ENCODE results near the gene PDZRN4. TPM values are rescaled to one million over a fixed set of nuclear protein-coding genes. Genes with fewer than 3 reads are reported as not detected.

The PDZRN4 gene
- total and polyA plus RNA-seq, 2 donors (not counting 3 experiments of a cell fraction or from before 2014, with no cell fraction given): not detected

- FAIRE-seq: no peak
- H3K4me1 ChIP-seq (ENCODE audit: control insufficient read depth, extremely low read depth, insufficient read depth, low read length): no peaks in the 10 kb centered on the region
- H3K27ac ChIP-seq (ENCODE audit: insufficient read depth, low read depth, low read length): no peak overlapping the region
- no peaks in the 10 kb centered on the region for H3K9me1 ChIP-seq (replicated peaks; ENCODE audit: control insufficient read depth, extremely low read depth, insufficient read depth, low read length)
- no peaks in the 10 kb centered on the region for H3K36me3 ChIP-seq (ENCODE audit: control insufficient read depth in 2 of 2, extremely low read depth in 1 of 2, insufficient read depth in 2 of 2, low read length in 2 of 2)
- H3K4me2 ChIP-seq (ENCODE audit: insufficient read depth, low read length): no peak overlapping the region
- POLR2A ChIA-PET: no interaction called here
- peak; percentile 70 for TF ChIP-seq FOS (IDR thresholded peaks at IDR 0.05; ENCODE audit: borderline replicate concordance, insufficient read depth, low read length)
- TF ChIP-seq, protein P1, sequence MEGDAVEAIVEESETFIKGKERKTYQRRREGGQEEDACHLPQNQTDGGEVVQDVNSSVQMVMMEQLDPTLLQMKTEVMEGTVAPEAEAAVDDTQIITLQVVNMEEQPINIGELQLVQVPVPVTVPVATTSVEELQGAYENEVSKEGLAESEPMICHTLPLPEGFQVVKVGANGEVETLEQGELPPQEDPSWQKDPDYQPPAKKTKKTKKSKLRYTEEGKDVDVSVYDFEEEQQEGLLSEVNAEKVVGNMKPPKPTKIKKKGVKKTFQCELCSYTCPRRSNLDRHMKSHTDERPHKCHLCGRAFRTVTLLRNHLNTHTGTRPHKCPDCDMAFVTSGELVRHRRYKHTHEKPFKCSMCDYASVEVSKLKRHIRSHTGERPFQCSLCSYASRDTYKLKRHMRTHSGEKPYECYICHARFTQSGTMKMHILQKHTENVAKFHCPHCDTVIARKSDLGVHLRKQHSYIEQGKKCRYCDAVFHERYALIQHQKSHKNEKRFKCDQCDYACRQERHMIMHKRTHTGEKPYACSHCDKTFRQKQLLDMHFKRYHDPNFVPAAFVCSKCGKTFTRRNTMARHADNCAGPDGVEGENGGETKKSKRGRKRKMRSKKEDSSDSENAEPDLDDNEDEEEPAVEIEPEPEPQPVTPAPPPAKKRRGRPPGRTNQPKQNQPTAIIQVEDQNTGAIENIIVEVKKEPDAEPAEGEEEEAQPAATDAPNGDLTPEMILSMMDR (IDR thresholded peaks at IDR 0.05; ENCODE audit: extremely low read depth in 1 of 2, insufficient read depth in 1 of 2, low read depth in 1 of 2, low read length in 2 of 2): no peak
- no peaks in the 10 kb centered on the region for H4K20me1 ChIP-seq (replicated peaks; ENCODE audit: control insufficient read depth, extremely low read depth, insufficient read depth, low read length)
- intact Hi-C loops (cut with micrococcal nuclease): no loop called here
- no peaks in the 10 kb centered on the region for H3K27me3 ChIP-seq (ENCODE audit: control insufficient read depth in 2 of 2, insufficient read depth in 2 of 2, low read length in 2 of 2)
- no peak overlapping the region for H2AFZ ChIP-seq (ENCODE audit: low read depth, low read length)
- DNase-seq (ENCODE audit: low read depth, low spot score): no peak
- BruUV-seq (replicated peaks): no TSS peak
- CTCF ChIA-PET: no interaction called here
- no peaks in the 10 kb centered on the region for H3K79me2 ChIP-seq (ENCODE audit: control insufficient read depth, insufficient read depth, low read length)
- H3K4me3 ChIP-seq (replicated peaks in 1 of 3; ENCODE audit: insufficient read depth in 1 of 3, low read depth in 1 of 3, low read length in 3 of 3): no peak overlapping the region
- dilution Hi-C loops (cut with MboI; ENCODE audit: extremely low pct_ligation_motif_present, low sequenced_read_pairs): no loop called here
- no peak overlapping the region for H3K9ac ChIP-seq (replicated peaks; ENCODE audit: extremely low read depth, insufficient read depth, low read length)
- no peaks in the 10 kb centered on the region for H3K9me3 ChIP-seq (replicated peaks; ENCODE audit: control insufficient read depth, insufficient read depth, low read length)
Measured at GRCh38 chr12:41532072-41532471, 344.0 kb downstream of the PDZRN4 start.

GRCh38 chr12:41536813-41537490, 348.8 kb downstream of the PDZRN4 start:
- no peaks in the 10 kb centered on the region for H4K20me1 ChIP-seq (replicated peaks; ENCODE audit: control insufficient read depth, extremely low read depth, insufficient read depth, low read length)
- H3K9me1 ChIP-seq (replicated peaks; ENCODE audit: control insufficient read depth, extremely low read depth, insufficient read depth, low read length): no peaks in the 10 kb centered on the region
- H3K9ac ChIP-seq (replicated peaks; ENCODE audit: extremely low read depth, insufficient read depth, low read length): no peak overlapping the region
- POLR2A ChIA-PET: no interaction called here
- no peak for TF ChIP-seq POLR2A (IDR thresholded peaks at IDR 0.05; ENCODE audit: low read depth, low read length)
- no peak for TF ChIP-seq MYC (IDR thresholded peaks at IDR 0.05; ENCODE audit: low read depth, low read length)
- no peak for TF ChIP-seq POLR2AphosphoS5 (IDR thresholded peaks at IDR 0.05; ENCODE audit: insufficient read depth, low read depth, low read length)
- no peak for TF ChIP-seq JUN (IDR thresholded peaks at IDR 0.05; ENCODE audit: borderline replicate concordance, insufficient read depth, insufficient read length, low read depth)
- TF ChIP-seq EZH2 (IDR thresholded peaks at IDR 0.05; ENCODE audit: borderline replicate concordance, low read depth, low read length, severe bottlenecking): no peak
- TF ChIP-seq, protein P2, sequence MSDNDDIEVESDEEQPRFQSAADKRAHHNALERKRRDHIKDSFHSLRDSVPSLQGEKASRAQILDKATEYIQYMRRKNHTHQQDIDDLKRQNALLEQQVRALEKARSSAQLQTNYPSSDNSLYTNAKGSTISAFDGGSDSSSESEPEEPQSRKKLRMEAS (IDR thresholded peaks at IDR 0.05; ENCODE audit: insufficient read depth, insufficient read length): no peak
- no peaks in the 10 kb centered on the region for H3K36me3 ChIP-seq (ENCODE audit: control insufficient read depth in 2 of 2, extremely low read depth in 1 of 2, insufficient read depth in 2 of 2, low read length in 2 of 2)
- no peaks in the 10 kb centered on the region for H3K79me2 ChIP-seq (ENCODE audit: control insufficient read depth, insufficient read depth, low read length)
- H2AFZ ChIP-seq (ENCODE audit: low read depth, low read length): no peak overlapping the region
- no peak overlapping the region for H3K4me3 ChIP-seq (replicated peaks in 1 of 3; ENCODE audit: insufficient read depth in 1 of 3, low read depth in 1 of 3, low read length in 3 of 3)
- no peaks in the 10 kb centered on the region for H3K27me3 ChIP-seq (ENCODE audit: control insufficient read depth in 2 of 2, insufficient read depth in 2 of 2, low read length in 2 of 2)
- no peak for FAIRE-seq
- intact Hi-C loops (cut with micrococcal nuclease) (no loop called here), dilution Hi-C loops (cut with MboI; ENCODE audit: extremely low pct_ligation_motif_present, low sequenced_read_pairs) (no loop called here)
- H3K4me1 ChIP-seq (ENCODE audit: control insufficient read depth, extremely low read depth, insufficient read depth, low read length): peaks cover 7% of the 10 kb centered on the region
- no peak overlapping the region for H3K4me2 ChIP-seq (ENCODE audit: insufficient read depth, low read length)
- CTCF ChIA-PET: no interaction called here
- BruUV-seq (replicated peaks): no TSS peak
- DNase-seq (ENCODE audit: low read depth, low spot score): no peak
- H3K27ac ChIP-seq (ENCODE audit: insufficient read depth, low read depth, low read length): no peak overlapping the region
- no peaks in the 10 kb centered on the region for H3K9me3 ChIP-seq (replicated peaks; ENCODE audit: control insufficient read depth, insufficient read depth, low read length)
